ENCODE measurements around the gene SND1.

Gene SND1

DNA sequence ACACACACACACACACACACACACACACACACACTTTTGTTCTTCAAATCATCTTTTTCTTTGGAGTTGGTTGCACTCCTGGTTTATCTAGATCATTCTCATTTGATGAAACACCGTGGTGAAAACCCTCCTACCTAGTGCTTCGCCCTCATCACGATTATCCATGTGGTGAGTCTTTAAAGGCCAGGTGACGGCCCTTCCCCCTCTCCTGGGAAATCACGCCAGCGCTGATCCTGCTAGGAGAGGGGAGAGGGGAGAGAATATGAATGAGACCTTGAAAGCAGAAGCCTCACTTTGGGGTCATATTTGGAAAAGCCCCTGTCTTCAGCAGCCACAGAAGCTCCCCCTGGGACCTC, 483.1 kb downstream of the SND1 start:
- Mint-ChIP-seq H3K27ac (peak overlapping the region; percentile 32), H3K36me3 (peaks cover 4% of the 10 kb centered on the region), H3K4me3 (peak overlapping the region; percentile 78), H3K4me1 (peaks cover 9% of the 10 kb centered on the region), H3K9me3 (peaks cover 3% of the 10 kb centered on the region), H3K27me3 (peaks cover 10% of the 10 kb centered on the region)
- ATAC-seq (ENCODE audit: low read depth) (no peak), DNase-seq (ENCODE audit: low spot score in 2 of 2) (no peak)

- peak; percentile 72 to 85 for DNase-seq (ENCODE audit: low spot score in 2 of 2)
- Mint-ChIP-seq H3K9me3 (peaks cover 3% of the 10 kb centered on the region), H3K27ac (peak overlapping the region; percentile 32), H3K36me3 (peaks cover 4% of the 10 kb centered on the region), H3K27me3 (peaks cover 10% of the 10 kb centered on the region), H3K4me1 (peaks cover 9% of the 10 kb centered on the region), H3K4me3 (peak overlapping the region; percentile 81)
- peak; percentile 90 for ATAC-seq (ENCODE audit: low read depth)
These were observed 483.7 kb downstream of the SND1 start for GRCh38 chr7:128135515-128136214.

DNA sequence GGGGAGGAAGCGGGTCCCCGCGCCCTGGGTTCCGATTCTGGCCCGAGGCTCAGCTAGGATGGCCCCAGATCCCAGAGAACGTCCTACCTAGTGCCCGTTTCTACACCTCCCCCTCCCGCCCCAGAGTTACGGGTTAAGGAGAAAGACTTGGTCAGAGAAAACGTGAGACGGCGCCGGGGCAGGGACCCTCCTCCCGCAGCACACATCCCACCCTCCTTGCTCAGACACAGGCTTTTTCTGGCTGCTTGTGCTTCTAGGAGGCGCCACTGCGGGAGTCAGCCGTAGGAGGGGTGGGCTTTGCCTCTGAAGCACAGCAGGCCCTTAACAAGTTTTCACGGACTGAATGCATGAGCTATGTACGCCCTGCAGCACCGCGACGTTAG, 484.2 kb downstream of the SND1 start:
- peaks cover 3% of the 10 kb centered on the region for H3K9me3 Mint-ChIP-seq
- ATAC-seq (ENCODE audit: low read depth) (no peak), DNase-seq (ENCODE audit: low spot score in 2 of 2) (peak in 1 of 2 donors; percentile 30)
- H3K4me3 Mint-ChIP-seq = peak overlapping the region; percentile 81
- H3K4me1 Mint-ChIP-seq = peaks cover 9% of the 10 kb centered on the region
- H3K36me3 Mint-ChIP-seq = peaks cover 4% of the 10 kb centered on the region
- H3K27ac Mint-ChIP-seq = no peak overlapping the region
- H3K27me3 Mint-ChIP-seq = peaks cover 10% of the 10 kb centered on the region

GRCh38 chr7:128137181-128137580, 485.2 kb downstream of the SND1 start:
- H3K4me1 Mint-ChIP-seq = peaks cover 9% of the 10 kb centered on the region
- H3K4me3 Mint-ChIP-seq = no peak overlapping the region
- ATAC-seq (ENCODE audit: low read depth) = no peak
- H3K27ac Mint-ChIP-seq = no peak overlapping the region
- H3K27me3 Mint-ChIP-seq = peaks cover 10% of the 10 kb centered on the region
- DNase-seq (ENCODE audit: low spot score in 2 of 2) = no peak
- H3K9me3 Mint-ChIP-seq = peaks cover 3% of the 10 kb centered on the region
- peaks cover 4% of the 10 kb centered on the region for H3K36me3 Mint-ChIP-seq

- H3K9me3 Mint-ChIP-seq = peaks cover 7% of the 10 kb centered on the region
- H3K36me3 Mint-ChIP-seq = peaks cover 7% of the 10 kb centered on the region
- no peak for ATAC-seq (ENCODE audit: low read depth)
These were observed 487.4 kb downstream of the SND1 start for GRCh38 chr7:128139406-128139805.

GRCh38 chr7:128141683-128142195, 489.7 kb downstream of the SND1 start:
- ATAC-seq (ENCODE audit: low read depth) (no peak), DNase-seq (ENCODE audit: low spot score in 2 of 2) (no peak)
- H3K9me3 Mint-ChIP-seq = peaks cover 7% of the 10 kb centered on the region
- H3K27ac Mint-ChIP-seq = no peak overlapping the region
- no peak overlapping the region for H3K4me3 Mint-ChIP-seq
- no peaks in the 10 kb centered on the region for H3K4me1 Mint-ChIP-seq
- H3K36me3 Mint-ChIP-seq = peaks cover 8% of the 10 kb centered on the region
- H3K27me3 Mint-ChIP-seq = peaks cover 2% of the 10 kb centered on the region

More at GRCh38 chr7:128139406-128139805, 487.4 kb downstream of the SND1 start:
- no peak overlapping the region for H3K27ac Mint-ChIP-seq
- peaks cover 8% of the 10 kb centered on the region for H3K4me1 Mint-ChIP-seq
- no peak for DNase-seq (ENCODE audit: low spot score in 2 of 2)
- H3K27me3 Mint-ChIP-seq = peaks cover 6% of the 10 kb centered on the region
- no peak overlapping the region for H3K4me3 Mint-ChIP-seq

Measured in memory B cell (primary cell).